ENCODE results near the gene HLX.

Gene HLX, protein sequence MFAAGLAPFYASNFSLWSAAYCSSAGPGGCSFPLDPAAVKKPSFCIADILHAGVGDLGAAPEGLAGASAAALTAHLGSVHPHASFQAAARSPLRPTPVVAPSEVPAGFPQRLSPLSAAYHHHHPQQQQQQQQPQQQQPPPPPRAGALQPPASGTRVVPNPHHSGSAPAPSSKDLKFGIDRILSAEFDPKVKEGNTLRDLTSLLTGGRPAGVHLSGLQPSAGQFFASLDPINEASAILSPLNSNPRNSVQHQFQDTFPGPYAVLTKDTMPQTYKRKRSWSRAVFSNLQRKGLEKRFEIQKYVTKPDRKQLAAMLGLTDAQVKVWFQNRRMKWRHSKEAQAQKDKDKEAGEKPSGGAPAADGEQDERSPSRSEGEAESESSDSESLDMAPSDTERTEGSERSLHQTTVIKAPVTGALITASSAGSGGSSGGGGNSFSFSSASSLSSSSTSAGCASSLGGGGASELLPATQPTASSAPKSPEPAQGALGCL

DNA sequence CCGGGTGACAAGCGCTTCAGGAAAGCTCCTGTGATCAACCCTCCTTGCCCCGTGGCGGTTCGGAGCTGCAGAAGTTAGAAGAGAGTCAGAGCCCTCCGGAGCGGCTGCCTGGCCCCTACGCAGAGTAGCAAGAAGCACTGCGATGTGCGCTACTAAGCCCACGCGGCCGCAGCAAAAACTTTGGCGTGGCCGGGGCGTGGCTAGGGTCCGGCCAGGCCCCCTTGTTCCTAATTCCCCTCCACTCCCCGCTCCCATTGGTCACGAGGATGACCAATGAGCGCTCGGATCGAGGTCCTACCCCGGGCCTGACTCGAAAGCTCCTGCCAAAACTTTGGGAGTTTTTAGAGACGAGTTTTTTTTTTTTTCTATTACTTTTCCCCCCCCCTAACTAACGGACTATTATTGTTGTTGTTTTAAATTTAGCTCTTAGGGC, at the start of gene HLX:
Gene HLX, plus strand, starts transcription at position 368 of the 433 bp plus-strand sequence. CDS start 415 bp downstream, outside the sequence.
- peak; percentile 92 to 93 for DNase-seq

DNA sequence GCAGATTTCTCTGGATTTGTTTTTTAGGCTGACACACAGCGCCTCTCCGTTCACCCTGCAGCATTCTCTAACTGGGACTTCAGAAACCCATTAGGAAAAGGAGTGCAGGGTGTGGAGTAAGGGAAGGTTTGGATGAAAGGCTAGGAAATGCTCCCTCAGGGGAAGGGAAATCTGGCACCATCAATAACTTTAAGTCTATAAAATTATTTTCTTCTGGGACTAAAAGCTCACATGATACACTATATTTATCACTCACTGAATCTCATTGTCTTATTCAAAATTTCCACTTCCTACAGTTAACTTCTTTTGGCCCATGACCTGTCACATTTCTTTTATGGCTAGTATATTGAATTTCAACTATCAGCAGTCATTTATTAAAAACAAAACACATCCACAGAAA, 45.8 kb upstream of the HLX start:
- no peak for DNase-seq

DNA sequence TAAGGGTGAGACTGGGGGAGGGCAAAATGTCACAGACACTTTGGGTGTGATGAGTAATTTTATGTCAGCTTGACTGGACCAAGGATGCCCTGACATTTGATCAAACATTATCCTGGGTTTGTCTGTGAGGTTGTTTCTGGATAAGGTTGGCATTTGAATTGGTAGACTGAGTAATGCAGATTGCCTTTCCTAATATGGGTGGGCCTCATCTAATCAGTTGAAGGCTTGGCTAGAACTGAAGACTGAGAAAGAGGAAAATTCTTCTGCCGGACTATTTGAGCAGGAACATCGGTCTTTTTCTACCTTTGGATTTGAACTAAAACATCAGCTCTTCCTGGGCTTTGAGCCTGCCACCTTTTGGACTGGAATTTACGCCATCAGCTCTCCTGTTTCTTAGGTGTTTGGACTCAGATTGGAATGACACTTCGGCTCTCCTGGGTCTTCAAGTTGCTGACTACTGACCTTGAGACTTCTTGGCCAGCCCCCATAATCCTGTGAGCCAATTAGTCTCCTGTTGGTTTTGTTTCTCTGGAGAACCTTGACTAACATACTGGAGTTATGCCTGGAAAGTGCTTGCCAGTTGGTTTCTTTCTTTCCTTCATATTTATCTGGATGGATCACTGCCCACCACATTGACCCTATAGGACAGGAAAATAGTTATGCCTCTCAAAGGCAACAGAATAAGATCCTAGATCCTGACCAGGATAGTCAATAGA, 44.9 kb upstream of the HLX start:
- no peak for DNase-seq

DNA sequence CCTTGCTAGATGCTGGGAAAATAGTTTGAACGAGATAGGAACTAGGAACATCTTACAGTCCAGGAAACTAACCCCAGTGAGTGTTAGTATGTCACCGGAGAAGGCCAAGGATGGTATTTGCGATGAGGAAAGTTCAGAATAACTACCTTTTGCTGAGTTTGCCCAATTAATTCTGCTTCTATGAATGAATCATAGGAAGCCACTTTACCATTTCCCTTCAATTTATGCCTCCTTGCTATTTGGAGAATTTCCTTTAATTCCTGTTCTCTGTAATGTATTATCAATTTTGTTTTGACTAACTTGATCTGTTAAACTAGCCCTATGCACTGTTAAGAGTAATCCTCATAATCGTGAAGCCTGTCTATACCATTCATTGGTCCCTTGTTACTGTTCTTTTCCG, 40.7 kb upstream of the HLX start:
- no peak for DNase-seq

DNA sequence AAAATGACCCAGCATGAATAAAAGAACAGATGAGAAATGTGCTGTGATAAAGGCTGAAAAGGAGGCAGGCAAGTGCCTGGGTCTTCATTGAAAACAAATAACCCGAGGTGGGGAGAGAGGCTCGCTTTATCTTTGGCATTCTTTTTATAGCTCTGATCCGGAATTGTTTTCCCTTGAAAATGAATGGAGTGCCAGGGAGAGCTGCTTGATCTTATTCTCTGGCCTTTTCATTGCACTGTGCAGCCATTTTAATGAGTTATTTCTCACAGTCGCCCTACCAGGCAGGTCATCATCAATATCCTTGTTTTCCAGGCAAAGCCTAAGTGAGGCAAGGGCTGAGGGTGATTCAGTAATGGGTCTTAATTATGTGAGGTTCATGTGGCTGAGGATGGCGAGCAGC, 39.8 kb upstream of the HLX start:
- no peak for DNase-seq

DNA sequence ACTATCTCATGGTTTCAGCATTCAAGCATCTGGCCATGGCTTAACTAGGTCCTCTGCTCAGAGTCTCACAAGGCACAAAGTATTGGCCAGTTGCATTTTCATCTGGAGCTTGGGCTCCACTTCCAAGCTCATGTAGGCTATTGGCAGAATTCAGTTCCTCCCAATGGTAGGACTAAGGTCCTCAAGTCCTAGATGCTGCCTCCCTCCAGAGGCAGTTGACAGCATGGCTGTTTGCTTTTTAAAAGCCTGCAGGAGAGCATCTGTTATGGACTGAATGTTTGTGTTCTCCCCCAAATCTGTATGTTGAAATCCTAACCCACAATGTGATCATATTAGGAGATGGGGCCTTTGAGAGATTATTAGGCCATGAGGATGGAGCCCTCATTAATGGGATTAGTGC, 38.0 kb upstream of the HLX start:
- no peak for DNase-seq

DNA sequence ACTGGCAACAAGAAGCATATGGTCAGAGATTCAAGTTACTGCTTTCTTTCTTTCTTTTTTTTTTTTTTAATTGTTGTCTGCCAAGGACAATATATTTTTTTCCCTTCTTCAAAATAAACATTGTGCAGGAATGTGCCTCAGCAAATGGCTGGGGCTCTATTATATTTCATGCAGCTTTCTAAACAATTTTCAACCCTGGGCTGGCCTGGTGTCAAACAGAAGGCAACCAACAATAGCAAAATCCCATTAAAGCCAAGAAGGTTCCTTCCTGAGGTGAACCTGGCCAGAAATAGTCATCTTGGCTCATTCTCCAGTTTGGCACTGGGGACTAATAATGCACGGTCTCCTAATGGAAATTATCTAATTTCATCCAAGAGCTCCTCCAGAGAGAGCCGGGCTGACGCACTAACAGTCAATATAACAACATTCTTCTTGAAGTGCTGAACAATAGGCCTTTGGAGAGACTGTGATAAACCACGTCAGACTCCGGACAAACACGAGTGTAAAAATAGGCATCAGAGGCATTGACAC, 35.7 kb upstream of the HLX start:
- no peak for DNase-seq

DNA sequence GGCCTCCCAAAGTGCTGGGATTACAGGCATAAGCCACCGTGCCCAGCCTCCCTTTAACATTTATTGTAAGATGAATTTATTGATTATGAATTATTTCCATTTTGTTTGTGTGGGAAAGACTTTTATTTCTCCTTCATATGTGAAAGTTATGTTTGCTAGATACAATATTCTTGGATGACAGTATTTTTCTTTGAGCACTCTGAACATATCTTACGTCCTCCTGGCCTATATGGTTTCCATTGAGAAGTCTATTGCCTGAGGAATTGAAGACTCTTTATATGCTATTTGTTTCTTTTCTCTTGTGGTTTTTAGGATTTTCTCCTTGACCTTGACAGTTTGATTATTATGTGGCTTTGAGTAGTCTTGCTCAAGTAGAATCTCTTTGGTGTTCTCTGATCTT, 26.8 kb upstream of the HLX start:
- no peak for DNase-seq

DNA sequence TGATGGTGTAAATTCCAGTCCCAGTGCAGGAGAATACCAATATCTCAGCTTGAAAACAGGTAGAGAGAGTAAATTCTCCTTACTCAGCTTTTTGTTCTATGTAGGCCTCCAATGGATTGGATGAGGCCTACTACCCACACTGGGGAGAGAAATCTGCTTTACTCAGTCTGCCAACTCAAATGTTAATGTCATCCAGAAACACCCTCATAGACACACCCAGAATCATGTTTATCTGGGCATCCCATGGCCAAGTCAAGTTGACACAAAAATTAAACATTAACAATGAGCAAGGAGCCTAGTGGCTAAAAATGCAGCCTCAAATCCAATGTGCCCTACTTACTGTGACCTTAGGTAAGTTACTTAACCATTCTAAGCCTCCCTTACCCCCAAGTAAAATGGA, 6.9 kb upstream of the HLX start:
- DNase-seq, result no peak

DNA sequence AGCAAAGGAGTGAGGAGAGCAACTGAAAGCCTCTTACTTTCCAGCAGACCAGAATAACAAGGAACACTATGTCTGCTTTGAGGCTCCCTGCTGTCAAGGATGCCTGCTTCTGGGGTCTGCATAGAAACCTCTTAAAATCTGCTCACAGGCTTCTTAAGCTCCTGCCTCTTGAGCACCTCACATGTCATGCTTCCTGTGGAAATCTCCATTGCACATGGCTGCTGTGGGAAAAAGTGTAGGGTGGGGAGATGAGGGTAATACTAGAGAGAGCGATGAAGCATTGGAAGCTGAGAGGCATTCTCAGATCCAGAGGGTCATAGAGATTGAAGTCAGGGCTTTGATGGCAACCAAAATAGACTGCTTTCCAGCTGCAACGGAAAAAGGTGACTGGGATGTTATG, 6.2 kb upstream of the HLX start:
- DNase-seq, result no peak

DNA sequence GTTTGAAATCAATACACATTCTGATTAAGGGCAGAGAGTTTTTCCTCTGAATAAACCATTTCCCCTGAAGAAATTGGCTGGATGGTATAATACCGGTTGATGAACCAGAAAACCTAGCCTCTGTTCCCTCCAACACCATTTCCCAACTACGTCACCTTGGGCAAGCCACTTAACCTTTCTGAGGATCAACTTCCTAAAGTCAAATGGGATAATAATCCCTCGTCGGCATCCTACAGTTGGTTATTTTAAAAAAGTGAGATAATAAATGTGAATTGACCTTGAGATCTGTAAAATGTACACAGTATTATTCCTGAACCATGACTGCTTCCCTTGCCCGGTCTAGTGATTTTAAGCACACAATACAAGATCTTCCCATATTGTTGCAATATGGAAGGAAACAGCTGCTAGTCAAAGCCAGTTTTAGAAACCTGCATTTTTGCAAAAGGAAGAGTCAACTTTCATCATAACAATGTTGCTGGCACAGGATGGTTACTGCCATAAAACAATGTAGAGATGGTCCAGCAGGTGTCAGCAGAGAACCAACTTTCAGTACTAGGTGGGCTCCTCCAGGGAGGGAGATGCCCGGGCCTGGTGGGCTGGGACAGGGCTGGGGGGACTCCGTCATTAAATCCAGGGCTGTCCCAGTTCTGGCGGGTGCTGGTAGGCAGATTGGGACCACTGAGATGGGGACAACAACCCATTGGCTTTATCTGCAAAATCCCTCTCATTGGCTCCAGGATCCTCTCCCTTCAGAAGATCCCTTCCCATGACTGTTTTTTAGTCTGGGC, 5.2 kb upstream of the HLX start:
- DNase-seq, result peak; percentile 61 to 70

DNA sequence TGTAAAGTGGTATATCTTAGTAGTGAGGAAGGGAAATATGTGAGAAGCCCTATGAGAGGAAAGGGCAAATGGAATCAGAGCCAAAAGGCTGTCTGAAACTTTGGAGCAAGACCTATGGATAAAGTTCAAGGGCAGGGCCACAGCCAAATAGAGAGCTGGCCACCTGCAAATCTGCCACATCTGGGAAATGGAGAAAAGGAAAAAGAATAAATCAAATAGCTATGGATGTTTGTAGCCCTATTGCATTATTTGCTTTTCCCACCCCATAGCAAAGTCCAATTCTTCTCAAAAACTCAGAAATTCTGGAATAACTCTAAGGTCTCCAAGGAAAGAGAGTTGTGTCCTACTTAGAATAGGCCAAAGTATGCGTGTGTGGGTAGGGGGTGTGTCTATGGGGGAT, 4.0 kb upstream of the HLX start:
- no peak for DNase-seq

DNA sequence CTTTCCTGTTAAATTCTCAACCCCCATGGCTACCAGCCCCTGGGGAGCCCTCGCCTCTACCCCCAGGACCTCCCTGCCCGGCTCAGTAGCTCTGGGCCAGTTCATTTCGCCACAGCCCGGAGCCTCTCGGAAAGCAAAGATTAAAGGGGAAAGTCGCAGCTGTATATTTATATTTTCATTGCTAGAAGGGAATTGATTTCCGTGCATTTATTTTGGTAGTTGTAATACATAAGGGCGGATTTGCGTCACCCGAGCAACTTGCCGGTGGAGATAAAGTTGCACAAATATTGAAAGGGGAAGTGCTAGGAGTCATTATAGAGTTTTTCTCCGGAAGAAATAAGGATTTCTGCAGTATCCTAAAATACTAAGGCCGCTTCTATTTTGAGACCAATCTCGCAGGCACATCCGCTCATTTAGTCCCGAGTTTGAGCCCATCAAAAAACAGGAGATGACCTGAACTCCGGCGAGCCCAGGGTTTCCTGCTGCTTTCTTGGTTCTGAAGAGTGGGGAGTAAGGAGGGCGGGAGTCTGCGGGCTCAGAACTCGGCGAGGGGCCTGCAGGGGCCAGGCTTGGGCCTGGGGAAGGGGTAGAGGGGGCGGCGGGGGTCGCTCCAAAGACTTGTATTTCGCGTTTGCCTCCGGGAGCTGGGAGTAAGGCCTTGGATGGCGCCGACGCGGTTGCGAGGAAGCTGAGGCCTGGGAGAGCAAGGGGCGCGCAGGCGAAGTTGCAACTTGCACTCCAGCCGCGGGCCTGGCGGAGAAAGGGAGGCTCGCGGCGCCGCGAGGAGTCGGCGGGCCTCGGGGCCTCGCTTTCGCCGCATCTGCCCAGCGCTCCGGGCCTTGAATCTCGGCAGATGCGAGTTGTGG, 2.5 kb upstream of the HLX start:
- peak; percentile 78 to 81 for DNase-seq

DNA sequence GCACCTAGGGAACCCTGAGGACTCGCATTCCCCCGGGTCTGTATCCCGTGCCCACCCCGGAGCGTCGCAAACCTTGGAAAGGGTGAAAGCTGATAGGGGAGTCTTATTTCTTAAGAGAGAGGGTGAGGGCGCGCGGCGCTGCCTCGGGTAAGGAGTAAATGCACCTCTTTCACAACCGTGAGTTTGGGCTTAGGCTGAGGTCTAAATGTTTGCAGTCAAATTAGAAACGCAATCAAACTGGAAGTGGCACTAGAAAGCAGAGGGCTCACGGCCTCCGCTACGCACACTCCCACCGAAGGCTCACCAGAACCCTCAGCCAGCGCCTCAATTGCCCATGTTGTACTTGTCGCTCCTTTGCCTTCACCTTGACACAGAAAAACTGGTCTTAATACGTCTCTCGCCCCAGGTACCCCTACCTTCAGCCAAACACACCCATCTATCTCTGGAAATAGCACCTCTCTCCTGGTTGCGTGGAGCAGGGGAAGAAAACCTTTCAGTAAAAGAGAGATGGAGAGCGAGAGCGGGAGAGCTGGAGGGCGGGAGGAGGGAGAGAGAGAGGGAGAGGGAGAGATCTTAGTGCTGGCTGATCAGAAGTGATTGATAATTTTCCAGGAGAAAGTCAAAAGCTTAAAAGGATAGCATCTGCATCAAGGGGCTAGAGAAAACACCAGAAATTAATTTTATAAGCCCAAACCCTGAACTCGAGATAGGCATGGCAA, 1.7 kb upstream of the HLX start:
- DNase-seq, result no peak

DNA sequence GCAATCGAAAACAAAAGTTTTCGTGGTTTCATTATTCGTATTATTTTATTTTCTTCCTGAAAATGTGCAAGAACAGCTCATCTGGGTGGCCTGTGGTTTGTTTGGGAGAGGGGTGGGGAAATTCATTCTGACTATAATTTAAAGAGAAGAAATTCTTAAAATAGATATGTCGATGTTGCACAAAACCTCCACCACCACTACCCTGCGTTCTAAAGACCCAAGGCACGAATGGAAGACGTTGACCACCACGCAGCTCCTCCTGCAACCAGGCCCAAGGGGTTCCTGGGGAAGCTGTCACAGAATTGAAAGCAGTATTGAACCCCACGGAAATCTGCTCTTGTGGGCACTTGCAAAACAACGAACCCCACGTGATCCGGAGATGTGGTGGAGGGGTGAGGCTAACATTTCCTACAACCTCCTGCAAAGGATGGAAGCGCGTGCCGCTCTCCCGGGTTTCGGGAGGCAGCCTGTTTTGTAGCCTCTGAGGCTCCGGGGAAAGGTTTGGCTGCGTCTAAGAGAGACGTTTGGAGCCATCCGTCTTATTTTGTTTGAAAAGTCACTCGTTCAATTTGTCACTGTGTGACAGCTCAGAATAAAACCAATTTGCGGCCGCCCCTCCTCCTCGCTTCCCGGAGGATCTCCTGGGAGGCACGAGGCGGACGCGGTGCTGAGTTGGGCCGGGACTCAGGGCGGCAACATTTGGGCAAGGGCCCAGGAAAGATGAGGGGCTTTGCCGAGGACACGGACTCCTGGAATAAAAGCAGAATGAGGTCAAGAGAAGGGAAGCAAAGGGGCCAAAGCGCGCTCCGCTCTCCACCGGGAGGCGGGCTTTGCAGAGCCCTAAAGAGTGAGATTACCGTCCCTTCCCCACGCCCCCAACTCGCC, 810 bp upstream of the HLX start:
- DNase-seq, result peak; percentile 32 to 38

DNA sequence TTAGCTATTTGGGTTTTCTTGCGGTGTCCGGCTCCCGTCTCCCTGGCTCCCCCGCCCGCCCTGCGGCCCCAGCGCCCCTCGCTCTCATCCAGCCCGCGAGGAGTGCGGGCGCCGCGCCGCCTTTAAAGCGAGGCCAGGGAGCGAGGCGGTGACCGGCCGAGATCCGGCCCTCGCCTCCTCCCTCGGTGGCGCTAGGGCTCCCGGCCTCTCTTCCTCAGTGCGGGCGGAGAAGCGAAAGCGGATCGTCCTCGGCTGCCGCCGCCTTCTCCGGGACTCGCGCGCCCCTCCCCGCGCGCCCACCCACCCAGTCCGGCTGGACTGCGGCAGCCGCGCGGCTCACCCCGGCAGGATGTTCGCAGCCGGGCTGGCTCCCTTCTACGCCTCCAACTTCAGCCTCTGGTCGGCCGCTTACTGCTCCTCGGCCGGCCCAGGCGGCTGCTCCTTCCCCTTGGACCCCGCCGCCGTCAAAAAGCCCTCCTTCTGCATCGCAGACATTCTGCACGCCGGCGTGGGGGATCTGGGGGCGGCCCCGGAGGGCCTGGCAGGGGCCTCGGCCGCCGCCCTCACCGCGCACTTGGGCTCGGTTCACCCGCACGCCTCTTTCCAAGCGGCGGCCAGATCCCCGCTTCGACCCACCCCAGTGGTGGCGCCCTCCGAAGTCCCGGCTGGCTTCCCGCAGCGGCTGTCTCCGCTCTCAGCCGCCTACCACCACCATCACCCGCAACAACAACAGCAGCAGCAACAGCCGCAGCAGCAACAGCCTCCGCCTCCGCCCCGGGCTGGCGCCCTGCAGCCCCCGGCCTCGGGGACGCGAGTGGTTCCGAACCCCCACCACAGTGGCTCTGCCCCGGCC, 492 bp downstream of the HLX start:
- DNase-seq, result peak; percentile 11 to 39

DNA sequence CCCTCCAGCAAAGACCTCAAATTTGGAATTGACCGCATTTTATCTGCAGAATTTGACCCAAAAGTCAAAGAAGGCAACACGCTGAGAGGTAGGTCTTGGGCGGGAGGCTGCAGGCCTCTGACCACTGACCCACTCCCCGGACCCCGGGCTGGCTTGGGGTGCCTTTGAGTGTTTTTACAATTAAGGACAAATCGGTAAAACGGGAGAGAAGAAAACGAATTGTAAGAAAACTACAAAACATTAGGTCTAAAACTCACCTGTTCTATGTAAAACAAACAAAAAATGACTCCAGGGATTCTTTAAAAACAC, 1.1 kb downstream of the HLX start:
- no peak for DNase-seq

DNA sequence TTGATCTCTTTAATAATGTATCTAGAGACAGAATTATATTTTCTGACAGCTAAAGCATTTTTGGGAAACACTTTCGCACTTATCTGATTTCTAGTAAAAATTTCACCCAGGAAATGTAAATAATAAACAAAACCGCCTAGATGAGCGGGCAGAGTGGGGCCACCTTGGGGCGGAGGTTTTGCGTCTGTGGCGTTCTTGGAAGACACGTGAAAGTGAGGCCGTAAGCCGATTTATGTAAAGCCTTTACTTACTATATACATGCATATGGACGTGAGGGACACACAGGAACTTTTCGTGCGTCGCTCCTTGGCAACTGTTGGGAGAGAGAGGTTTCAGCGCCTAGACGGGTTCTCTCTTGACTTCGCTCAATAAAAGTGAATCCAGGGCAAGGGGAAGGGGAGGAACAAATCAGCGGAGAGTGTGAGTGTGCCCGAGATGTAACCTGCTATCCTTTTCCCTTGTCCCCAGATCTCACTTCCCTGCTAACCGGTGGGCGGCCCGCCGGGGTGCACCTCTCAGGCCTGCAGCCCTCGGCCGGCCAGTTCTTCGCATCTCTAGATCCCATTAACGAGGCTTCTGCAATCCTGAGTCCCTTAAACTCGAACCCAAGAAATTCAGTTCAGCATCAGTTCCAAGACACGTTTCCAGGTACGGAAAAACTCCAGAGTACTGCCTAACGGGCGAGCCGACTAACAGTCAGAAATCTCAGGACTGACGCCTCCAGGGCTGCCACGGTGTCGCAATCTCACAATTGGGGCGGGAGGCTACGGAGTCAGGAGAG, 1.7 kb downstream of the HLX start:
- peak; percentile 67 to 70 for DNase-seq

All from Kasumi-1 (cell line).